ENCODE measurements around the gene PPFIA3. TPM values are rescaled to one million over a fixed set of nuclear protein-coding genes. Genes with fewer than 3 reads are reported as not detected.

Gene PPFIA3
- total and polyA plus RNA-seq, 2 of the 4 experiments (the other 2 are of a cell fraction), result 0.90 to 2.4 TPM

GRCh38 chr19:49084206-49085019, 34.9 kb upstream of the PPFIA3 start (continued):
- no peak for TF ChIP-seq USF2 (IDR thresholded peaks at IDR 0.05; ENCODE audit: low read depth, low read length)
